Activated CD4-positive, alpha-beta T cell treated with anti-CD3 and anti-CD28 coated beads for 48 hours (primary cell): ENCODE measurements around the gene EIPR1.

Source experiments
- DNase-seq: peaks from one replicate; pipeline ENCODE4 v3.0.0-alpha.2; 2020

Gene EIPR1

GRCh38 chr2:3377612-3378432 lies at the start of gene EIPR1:
TSS of gene EIPR1 (minus strand) at chr2:3377818. CDS start at chr2:3377689, 129 bp downstream.
- peak; percentile 96 for DNase-seq

- no peak for DNase-seq
Measured at GRCh38 chr2:3427272-3427671, 49.7 kb upstream of the EIPR1 start.

GRCh38 chr2:3426615-3427014 lies 49.0 kb upstream of the EIPR1 start:
- no peak for DNase-seq

GRCh38 chr2:3424171-3424795 lies 46.7 kb upstream of the EIPR1 start:
- DNase-seq = no peak

- peak; percentile 86 for DNase-seq
Measured at GRCh38 chr2:3423492-3424170, 46.0 kb upstream of the EIPR1 start.

- DNase-seq = no peak
Measured at GRCh38 chr2:3422161-3422779, 44.7 kb upstream of the EIPR1 start.

GRCh38 chr2:3421580-3421979 lies 44.0 kb upstream of the EIPR1 start:
- DNase-seq = no peak

- DNase-seq = no peak
Measured at GRCh38 chr2:3420769-3421397, 43.3 kb upstream of the EIPR1 start.

- DNase-seq = no peak
Measured at GRCh38 chr2:3420076-3420768, 42.6 kb upstream of the EIPR1 start.

GRCh38 chr2:3418766-3419404 lies 41.3 kb upstream of the EIPR1 start:
- DNase-seq = no peak

- no peak for DNase-seq
Measured at GRCh38 chr2:3414133-3414860, 36.7 kb upstream of the EIPR1 start.

GRCh38 chr2:3413697-3414096 lies 36.1 kb upstream of the EIPR1 start:
- no peak for DNase-seq

GRCh38 chr2:3411103-3411502 lies 33.5 kb upstream of the EIPR1 start:
- DNase-seq = no peak

GRCh38 chr2:3409627-3410170 lies 32.1 kb upstream of the EIPR1 start:
- DNase-seq = no peak

- no peak for DNase-seq
Measured at GRCh38 chr2:3408781-3409180, 31.2 kb upstream of the EIPR1 start.

GRCh38 chr2:3406501-3406900 lies 28.9 kb upstream of the EIPR1 start:
- DNase-seq = no peak

- DNase-seq = no peak
Measured at GRCh38 chr2:3405876-3406275, 28.3 kb upstream of the EIPR1 start.

- no peak for DNase-seq
Measured at GRCh38 chr2:3405307-3405706, 27.7 kb upstream of the EIPR1 start.

GRCh38 chr2:3404349-3404894 lies 26.8 kb upstream of the EIPR1 start:
- no peak for DNase-seq

- no peak for DNase-seq
Measured at GRCh38 chr2:3403587-3404334, 26.1 kb upstream of the EIPR1 start.
